DLD1 (cell line): ENCODE measurements around the gene LRRK1.

ENCODE experiments used
- in situ Hi-C: cut with HindIII; loops from 2 replicates; pipeline ENCODE4 v1.10.0; 2017; ENCODE audit warnings: low sequenced_read_pairs

Gene LRRK1

DNA sequence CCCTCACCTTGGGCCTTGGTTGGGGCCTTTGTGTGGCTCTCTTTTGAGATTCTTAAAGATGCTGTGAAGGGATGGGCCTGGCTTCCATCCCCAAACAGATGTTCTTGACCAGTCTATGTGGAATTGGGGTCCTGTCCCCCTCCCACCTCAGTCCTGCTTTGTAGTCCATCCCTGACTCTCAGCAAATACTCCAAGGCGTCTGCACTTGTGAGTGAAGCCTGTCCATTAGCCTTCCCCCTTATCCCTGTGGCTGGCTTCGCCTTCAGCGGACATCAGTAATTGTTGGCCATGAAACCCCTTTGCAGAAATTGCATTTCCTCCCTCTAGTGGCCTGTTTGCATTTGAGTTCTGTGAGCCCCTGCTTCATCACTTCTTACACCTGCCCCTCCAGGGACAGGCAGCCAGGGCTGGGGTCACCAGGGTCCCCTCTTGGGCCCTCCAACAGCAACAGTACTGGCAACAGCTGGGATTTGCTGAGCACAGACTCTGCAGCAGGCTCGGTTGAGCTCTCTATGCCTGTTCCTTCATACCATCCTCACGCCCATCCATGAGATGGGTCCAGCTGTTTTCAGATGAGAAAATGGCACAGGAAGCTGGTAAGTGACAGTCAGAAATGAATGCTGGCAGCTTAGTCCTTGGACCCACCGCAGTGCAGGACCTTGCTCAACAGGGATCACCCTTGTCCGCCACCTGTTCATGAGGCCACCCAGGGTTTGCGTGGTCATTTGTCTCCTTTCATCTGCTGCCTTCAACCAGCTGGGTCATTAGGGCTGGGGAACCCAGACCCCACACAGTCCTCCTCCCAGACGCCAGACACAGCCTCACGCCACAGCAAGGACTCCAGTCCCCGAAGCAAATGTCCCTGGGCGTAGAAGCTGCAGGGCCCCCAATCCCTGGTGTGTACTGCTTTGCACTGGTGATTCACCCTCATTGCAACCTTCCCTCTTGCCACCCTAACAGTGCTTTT, 8.9 kb upstream of the LRRK1 start:
- in situ Hi-C loops: loop anchor here (10.0 kb wide), 1 partner anchor 275 kb away; no protein-coding TSS in a partner anchor

DNA sequence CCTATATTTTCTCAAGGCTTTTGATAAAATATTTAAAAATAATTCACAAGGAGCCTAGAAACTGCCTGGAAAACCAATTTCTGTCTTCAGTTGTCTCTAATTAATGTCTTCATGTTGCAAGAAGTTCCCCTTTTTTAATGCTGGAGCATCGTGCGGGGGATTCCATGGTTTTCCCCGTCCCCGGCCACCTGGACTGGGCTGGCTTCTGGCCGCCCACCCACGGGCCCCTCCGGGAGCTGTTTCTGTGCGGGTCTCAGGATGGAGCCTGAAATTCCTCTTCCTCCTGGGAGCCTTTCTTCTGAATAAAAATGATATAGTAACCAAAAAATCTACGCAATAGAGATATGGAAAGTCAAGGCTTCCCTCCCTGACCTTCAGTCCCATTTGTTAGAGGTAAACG, 8.1 kb upstream of the LRRK1 start:
- in situ Hi-C loops: no loop called here

GRCh38 chr15:100913961-100914360, 5.2 kb upstream of the LRRK1 start:
- in situ Hi-C loops: no loop called here

DNA sequence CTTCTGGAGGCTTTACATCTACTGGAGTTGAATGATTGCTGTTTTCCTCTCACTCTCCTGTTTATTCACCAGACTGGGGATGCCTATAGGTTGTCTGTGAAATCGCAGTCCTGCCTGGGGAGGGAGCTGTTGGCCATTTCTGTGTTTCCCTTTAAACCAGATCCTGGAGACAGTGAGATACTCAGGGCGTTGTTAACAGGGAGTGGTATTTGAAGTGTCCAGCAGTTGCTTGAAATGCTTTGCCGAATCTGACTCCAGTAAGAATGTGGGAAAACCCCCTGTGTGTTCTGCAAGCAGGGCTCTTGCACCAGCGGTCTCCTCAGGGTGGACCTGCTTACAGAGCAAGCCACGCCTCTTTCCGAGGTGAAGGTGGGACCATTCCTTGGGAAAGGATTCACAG, 4.3 kb upstream of the LRRK1 start:
- in situ Hi-C loops: no loop called here

GRCh38 chr15:100918034-100918689, 995 bp upstream of the LRRK1 start:
- in situ Hi-C loops: no loop called here

GRCh38 chr15:100919481-100920405, 586 bp downstream of the LRRK1 start:
- in situ Hi-C loops: no loop called here

DNA sequence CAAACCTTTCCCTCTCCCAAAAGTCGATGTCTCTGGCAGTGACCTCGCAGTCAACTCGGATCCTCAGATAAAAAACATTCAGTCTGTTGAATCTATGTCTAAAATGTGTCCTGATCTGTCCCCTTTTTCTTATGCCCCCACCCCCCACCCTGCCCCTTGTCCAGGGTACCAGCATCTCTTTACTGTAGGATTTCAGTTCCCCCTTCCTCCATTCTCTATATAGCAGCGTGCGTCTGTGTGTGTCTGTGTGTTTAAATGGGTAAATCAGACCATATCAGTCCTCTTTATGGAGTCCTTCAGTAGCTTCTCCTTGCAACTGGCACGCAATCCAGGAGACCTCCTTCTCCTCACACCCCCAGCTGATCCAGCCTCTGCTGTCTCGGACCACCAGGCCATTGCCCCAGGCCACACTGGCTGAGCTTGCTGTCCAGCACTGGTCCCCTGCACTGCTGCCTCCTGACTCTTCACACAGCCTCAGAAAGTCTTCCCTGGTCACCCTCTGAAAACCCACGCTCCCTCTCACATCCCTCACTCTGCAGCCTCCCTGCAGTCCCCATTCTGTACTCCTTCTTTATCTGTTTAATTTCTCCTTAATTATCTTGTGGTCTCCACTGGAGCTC, 1.5 kb downstream of the LRRK1 start:
- in situ Hi-C loops: no loop called here

- in situ Hi-C loops: no loop called here
These were observed 3.3 kb downstream of the LRRK1 start for GRCh38 chr15:100922192-100923040.

GRCh38 chr15:100923076-100923475, 3.9 kb downstream of the LRRK1 start:
- in situ Hi-C loops: no loop called here

- in situ Hi-C loops: no loop called here
These were observed 4.7 kb downstream of the LRRK1 start for GRCh38 chr15:100923902-100924301.

DNA sequence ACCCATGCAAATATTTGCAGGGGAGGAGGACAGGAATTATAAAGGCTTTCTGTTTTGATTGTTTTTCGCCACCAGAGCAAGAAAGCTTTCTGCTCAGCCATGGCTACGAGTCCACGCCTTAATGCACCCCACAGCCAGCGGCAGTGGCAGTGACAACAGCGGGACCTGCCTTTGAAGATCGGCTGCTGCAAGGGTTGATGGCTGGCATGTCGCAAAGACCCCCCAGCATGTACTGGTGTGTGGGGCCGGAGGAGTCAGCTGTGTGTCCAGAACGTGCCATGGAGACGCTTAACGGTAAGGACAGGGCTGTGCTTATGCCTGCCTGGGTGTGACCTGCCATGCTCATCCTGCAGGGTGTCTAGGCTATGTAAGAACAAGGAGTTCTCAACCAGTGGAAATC, 5.3 kb downstream of the LRRK1 start:
- in situ Hi-C loops: no loop called here

GRCh38 chr15:100925480-100925879, 6.3 kb downstream of the LRRK1 start:
- in situ Hi-C loops: no loop called here

DNA sequence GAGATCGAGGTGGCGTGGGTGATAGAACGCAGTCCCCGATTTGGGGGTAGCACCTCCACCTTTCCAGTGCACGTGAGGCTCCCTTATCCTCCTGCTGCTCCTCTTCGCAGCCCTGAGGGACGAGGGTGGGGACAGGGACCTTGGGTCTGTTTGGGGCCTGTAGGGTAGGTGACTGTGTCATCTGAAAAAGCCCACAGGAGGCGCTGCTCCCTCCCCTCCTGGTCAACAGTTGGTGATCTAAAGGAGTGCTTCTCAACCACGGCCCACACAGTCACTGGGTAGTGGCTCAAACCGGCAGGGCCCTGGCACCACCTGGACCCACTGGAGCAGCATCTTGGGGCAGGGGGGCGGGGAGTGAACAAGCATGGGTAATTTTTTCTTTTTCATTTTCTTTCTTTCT, 7.1 kb downstream of the LRRK1 start:
- in situ Hi-C loops: no loop called here

GRCh38 chr15:100926971-100927756, 8.0 kb downstream of the LRRK1 start:
- in situ Hi-C loops: no loop called here

DNA sequence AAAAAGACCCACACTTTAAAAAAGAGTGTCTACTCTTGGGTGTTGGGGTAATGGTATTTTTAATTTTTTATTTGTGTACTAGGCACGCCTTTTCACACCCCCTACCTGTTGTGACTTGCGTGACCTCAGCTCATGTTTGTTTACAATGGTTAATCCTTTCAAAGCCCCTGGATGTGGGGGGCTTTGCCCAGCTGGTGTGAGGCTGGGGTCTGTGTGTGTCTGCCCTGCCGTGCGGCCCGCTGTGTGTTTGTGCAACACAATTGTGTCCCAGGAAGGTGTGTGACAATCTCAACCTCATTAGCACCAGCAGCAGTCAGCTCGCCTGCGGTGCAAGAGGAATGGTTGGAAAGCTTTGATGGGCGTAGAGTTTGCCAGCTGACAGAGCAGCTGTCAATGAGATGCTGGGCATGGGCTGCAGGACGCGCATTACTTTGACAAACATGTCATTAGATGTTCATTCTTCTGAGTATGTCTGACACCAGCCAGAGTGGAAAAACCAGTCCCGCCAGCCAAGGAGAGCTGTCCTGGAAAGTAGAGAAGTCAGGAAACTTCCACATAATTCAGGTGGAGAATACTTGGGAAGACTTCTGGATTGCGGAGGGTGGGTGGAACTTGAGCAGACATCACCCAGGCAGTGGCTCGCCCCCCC, 9.6 kb downstream of the LRRK1 start:
- in situ Hi-C loops: no loop called here

DNA sequence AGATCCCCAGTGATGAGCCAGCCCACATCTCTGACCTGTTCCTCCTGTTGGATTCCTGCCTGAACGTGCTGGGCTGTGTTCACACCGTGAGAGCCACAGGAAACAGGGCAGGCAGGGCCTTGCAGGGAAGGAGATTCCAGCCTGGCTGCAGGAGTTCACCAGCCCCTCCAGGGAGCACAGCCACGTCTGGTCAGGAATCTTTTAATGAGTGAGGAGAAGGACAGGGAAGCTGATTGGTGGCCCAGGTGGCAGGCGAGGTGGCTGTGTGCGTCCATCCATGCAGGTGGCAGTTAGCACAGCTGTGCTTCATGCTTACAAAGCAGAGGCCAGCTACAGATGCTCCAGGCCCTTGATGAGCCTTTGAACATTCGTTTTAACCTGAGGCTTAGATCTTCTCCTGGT, 10.5 kb downstream of the LRRK1 start:
- in situ Hi-C loops: no loop called here

- in situ Hi-C loops: no loop called here
These were observed 11.2 kb downstream of the LRRK1 start for GRCh38 chr15:100930306-100930848.
